GM19395 (cell line): ENCODE measurements around the gene PAPPA2.

ENCODE experiments used
- ATAC-seq: cut with Tn5 transposase; IDR thresholded peaks from one replicate; pipeline ENCODE4 v1.9.1; 2021; ENCODE audit warnings: mild to moderate bottlenecking, moderate library complexity; ENCODE audit not compliant: unreplicated experiment

Gene PAPPA2

DNA sequence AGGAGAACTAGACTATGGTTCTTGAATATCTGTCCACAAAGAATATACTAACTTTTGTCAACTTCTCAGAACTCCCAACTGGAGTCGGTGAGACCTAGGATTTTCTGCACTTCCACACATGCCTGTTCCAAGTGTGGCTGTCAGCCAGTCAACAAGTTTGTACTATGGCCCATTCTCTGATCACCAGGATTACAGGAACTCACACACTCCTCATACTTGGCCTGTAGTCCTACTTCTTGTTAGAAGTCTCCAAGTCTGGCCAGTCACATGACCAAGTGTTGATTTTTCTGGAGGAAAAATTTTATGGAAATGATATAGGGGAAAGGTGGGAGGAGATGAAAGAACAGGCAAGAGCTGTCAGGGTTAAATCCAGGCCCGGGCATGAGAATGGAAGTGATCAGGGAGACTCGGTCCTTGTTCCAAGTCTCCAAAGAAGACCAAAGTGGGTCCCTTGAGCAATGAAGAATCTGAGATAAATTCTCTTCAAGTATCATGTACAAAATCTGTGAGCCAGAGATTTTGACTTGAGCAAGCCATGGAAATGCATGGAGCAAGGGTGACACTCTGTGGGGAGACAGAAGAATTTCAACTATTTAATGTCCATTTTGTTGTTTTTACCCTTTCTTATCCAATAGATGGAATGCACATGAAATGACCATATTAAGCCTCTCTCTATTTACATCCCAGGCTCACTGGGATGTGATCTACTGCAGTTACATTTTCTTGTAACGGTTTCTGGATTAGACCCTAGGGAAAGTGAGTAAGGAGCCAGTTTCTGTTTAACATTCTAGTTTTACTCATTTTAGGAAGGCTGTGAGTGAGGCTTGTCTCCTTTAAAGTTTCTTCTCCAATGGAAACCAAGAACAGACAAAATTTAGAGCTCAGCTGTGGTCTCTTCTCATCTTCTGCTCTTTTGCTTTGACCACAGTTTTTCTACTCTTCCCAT is 380.6 kb downstream of the PAPPA2 start:
- ATAC-seq = no peak

DNA sequence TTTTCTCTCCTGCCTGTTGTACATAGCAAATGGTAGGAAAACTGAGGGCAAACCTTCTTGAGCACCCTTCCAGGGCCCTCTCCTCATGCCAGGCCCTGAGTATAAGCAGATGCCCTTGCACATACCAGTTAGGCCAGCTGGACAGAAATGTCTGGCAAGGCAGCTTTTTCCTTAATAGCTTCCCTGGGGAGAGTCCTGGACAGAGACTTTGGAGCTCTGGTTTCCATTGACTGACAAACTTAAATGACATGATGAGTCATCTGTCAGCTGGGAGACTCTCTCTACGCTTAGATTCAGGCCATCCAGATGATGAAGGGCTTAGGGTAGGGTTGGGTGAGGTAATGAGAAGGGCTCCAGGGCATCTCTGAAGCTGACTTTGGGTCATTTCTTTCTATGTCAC is 384.1 kb downstream of the PAPPA2 start:
- ATAC-seq = no peak

DNA sequence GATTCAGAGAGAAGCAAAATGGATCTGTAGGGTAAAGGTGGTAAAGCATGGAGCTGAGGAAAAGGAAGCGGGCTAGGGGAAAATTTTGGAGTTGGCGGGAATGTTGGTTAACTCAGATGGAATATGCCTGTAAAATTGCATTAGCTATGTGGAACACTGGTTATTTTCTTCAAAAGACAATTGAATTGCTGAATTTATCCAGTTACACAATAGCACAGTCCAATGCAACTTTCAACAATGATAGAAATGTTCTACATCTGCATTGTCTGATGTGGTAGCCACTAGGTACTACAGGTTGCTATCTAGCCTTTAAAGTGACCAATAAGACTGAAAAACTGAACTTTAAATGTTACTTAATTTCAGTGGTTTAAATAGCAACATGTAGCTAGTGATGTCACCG is 386.3 kb downstream of the PAPPA2 start:
- no peak for ATAC-seq

DNA sequence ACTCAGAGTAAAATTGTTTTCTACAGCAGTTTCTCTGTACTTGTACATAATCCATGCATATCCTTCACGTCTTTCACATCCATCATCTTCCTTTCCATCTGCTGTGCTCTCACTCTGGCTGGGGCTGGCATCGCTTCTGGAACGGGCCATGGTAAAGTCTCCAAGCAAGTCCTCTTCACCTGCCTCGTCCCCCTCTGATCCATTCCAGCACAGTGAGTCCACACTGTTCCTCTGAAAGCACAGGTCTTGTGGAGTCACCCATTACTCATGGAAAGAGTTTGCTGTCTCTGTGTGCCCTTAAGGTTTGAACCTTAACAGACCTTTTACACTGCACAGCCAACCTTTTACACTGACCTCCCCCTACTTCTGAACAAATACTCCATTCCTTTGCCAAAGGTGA is 387.9 kb downstream of the PAPPA2 start:
- no peak for ATAC-seq

DNA sequence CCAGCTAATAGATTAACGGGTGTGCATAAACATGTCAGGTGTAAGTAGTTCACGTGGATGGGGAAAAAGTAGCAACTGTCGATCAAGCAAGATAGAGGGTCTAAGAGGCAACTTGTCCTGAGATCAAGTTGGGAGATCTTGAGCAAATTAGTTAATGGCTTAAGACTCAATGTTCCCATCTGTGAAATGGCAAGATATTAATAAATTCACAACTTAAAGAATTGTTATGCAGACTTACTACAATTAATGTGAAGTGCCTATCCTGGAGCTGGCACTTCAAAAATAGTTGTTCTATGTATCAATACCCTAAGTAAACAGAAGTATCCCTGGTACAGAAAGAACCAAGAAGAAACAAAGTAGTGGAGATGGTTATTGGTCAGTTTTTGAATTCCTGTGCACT is 389.1 kb downstream of the PAPPA2 start:
- no peak for ATAC-seq

DNA sequence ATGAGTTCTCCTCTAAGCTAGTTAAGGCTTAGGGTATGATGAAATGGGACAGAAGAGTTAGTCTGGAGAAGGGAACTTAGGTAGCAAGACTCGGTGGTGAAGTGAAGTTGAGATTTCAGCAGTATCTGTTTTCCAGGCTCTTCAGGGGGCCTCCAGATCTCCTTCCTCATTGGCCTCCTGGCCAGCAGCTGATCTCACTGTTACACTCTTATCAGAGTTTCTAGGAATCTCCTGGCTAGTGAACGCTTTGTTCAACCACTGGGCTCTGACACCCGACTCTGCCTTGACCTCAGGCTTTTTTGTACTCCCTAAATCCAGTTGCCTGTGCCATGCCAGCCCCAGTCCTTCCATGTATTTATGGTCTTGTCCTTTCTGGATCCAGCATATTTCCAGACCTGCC is 390.5 kb downstream of the PAPPA2 start:
- no peak for ATAC-seq

DNA sequence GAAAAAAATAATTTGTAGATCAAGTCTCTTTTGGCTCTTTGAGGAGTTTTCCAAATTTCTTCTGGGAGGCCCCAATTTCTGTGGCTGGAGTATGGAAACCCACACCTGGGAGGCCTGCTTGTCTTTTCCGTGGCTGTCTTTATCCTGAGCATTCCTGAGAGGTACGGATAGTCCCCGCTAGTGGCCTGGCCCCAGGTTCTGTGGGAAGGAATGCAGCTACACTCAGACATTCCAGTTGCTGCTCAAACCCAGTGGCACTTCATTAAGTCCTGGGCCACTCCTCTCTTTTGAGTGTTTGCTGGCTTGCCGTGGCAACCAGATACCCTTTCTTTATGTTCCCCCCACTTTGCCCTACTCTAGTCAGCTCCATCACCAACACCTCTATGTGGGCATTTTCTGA is 391.1 kb downstream of the PAPPA2 start:
- no peak for ATAC-seq

DNA sequence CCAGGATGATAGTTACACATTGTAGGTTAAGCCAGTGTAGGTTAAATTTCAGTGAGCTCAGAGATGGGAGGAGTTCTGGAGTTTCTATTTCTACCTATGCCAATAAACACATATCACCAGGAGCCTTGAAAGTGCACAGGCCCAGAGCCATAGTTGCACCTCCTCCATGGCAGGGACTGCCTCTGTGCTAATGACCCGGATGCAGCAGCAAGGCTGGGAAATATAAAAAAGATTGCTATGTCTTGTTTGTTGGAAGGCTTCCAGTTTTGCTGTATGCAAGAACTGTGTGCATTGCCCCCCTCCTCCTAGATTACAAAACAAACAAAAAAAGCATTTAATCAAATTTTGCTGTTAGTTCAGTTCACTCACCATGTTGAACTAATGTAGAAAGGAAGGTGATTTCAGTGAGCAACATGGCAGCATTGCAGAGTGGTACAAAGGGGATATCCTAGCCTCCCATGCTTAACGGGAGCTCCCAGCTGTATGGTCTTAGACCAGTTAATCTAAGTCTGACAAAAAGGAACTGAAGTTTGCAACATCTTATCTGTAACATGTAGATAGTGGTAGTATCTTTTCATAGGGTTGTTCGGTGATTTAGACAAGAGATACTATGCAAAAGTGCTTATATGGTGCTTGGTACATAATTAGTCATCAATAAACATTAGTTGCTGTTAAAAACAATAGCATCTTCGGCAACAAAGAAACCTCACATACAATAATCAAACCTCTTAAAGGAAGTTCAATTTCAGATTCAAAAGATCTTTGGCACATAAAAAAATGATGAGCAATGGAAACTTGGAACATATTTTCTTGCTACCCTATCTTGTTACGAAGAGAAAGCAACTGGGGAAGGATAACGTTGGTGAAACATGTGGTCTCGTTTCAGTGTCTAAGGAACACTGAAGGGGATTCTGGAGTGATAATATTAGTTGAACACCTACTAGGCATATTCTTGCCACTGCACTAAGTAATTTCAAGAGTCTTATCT is 392.1 kb downstream of the PAPPA2 start:
- ATAC-seq = no peak

DNA sequence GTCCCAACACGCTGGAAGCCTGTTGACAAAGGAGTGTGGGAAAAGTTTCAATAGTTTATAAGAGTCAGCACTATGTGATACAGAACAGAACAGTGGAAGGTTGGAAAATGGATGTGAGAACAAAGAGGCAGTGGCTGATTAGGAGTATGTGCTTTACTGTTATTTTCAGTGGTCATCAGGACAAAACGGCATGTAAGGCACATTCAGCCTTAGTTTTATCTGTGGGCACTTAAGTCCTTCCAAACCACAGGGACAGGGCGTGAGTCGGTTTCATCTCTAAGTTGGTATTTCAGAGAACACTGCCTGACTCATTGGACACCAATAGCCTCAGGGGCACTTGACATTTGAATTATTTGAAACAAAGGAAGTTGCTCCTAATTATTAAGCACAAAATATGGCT is 394.7 kb downstream of the PAPPA2 start:
- no peak for ATAC-seq

DNA sequence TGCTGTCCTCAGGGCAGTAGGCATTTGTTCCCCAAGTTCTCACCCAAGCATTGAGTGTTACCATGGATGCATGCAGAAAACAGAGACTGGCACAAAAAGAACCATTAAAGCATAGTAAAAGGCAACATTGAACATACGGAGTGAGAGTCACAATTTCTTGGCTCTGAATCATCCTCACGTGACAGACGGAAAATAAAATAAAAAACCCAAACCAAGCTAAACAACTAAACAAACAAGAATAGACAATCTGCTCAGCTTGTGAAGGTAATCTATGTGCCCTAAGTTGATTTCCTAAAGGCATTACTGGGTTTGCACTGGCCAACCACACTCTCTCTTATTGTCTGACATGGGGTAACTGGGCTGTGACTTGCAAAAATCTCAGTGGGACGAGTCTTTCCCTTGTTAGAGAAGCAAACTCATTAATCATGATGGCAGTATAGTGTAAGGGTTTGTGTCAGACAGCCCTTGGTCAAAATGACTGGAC is 395.5 kb downstream of the PAPPA2 start:
- no peak for ATAC-seq

DNA sequence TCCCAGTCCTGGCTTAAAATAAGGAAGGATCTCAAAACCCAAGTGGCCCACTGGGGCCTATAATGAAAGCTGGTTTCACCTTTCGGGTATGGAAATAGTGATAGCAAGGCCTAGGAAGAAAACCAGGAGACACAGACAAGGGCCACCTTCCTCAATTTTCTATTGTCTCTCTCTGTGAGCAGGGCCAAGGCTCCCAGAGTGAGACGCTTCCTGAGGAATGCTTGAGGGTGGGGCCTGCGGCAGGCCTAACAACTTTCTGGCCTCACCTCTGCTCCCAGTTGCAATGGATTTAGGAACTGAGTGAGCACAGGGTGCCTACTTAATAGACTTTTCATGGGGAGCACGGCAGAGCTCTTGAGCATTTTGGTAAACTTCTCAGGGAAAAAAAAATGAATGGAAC is 400.6 kb downstream of the PAPPA2 start:
- no peak for ATAC-seq

DNA sequence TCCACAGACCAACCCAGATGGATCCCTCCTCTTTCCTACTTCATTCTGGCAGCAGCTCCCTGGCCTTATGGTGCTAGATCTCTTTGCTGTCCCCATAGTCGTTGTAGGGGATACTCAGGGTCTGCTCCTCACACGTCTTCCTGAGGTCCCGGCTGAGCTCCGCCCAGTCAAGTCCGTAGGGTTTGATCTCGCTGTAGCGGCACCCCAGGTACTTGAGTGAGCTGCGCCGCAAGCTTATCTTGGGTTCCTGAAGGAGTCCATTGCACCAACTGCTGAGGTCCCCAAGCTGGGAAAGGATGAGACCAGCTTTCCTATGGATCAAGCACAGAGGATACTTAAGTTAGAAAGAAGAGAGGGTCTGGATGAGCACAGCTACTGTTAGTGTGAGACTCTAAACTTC is 401.2 kb downstream of the PAPPA2 start:
- no peak for ATAC-seq

DNA sequence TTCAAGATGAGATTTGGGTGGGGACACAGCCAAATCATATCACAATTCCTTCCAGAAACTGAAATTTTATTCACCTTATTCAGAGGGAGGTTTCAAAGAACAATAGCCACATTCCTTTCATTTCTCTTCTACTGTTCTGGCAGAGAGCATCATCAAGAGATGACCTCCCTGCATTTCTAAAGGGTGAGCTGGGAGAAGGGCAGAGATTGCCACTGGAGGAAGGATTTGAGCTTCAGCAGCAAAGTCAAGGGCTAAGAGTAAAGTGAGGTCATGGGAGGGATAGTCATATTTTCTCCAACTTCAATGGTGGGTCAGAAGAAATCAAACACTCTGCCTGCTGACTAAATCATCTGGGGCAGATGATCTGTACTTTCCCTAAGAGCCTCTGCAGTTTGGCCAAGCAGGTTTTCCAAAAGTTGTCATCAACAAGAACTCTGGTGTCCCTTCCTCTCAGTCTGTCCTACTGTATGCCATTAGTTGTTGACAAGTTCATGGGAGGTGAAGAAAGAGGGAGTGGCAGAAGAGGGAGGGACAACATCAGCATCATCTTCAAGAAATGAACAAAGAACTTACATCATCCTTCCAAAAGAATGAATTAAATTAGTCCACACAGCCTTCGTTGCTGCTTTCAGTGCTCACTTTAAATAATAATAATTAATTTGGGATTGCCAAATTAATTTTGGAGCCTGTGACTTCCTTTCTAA is 403.2 kb downstream of the PAPPA2 start:
- ATAC-seq = no peak

DNA sequence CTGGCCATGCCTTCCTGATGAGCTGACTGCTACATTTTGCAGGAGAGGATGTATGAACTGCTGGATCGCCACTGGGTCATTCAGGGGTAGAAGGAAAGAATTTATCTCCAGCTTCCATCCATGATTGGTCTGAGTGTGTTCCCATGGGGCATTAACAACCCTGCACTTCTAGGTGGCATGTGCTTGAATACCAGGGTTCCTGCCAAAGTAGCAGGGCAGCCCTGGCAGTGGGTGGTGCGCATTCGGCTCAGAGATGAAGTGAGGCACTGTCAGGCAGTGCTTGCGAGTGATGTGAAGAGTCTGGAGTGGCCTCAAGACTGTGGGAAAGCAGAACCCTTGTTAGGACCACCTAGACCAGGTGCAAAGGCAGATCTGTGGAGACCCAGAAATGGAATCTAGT is 406.6 kb downstream of the PAPPA2 start:
- no peak for ATAC-seq

DNA sequence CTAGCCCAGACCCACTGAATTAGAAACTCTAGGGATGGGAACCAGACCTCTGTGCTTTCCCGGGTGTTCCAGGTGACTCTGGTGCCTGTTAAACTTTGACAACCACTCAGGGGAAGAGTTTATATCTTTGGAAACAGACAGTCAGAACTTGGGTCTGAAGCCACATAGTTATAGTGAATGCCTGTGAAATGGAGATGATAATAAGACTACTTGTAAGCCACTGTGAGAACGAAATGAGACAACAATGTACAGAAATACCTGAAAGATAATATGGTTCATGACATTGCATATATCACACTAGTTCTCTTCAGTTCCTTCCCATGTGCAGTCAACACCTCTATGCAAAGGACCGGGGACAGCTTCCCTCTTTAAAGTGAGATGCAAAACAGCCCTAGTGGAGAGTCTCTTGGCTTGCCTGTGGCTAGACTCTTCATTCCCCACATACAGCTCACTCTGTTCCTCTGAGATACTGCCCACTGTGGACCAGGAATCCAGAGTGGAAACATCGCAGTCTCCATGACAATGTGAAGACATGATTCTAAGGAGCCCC is 414.1 kb downstream of the PAPPA2 start:
- no peak for ATAC-seq

DNA sequence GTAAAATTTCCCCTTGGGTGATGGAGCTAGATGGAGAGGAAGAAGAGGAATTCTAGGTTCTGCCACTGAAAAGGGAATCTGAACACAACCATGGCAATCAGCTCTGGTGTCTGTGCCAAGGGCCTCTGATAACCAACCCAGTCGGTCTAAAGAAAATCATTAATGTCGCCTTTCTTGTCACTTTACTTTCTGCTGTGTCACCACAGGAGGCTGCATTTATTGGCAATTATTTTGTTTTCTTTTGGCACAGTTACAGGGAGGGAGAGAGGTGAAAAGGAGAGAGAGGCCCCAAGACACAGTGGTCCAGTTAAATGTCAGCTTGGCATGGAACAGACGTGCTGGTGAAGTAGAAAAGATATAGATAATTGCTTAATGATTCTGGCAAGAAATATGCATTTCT is 414.6 kb downstream of the PAPPA2 start:
- no peak for ATAC-seq

DNA sequence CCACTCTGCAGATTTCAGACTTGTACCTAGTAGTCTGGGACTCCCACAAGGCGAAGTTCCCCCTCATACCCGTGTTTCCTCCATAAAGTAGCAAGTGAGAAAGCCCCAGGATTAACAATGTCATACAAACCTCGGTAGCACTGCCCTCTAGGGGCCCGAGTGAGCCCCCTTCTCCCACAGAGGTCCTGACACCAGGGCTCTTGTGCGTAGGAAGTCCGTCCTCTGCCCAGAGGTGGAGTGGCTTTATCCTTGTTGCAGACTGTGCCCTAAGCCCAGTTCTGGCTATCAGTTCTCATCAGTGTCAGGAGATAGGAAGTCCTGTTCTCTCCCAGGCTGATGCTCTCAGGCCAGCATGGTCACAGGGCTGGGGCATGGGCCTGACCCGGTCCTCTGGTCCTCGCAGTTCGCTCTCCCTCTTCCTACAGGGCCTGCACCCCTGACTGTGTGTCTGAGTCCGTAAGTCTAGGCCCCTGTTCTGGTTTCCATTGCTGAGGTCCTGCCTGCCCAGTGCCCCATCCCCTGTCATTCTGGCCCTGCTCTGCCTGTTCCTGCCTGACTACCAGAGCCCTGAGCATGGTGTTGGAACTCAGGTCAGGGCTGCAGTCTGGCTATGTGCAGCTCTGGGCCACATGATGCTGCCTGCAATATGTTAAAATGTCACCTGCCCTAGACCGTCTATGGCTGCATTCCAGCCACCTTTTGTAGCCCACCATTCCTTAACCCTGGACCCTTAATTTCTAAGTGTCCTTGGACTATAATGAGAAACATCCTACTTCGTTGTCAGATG is 416.0 kb downstream of the PAPPA2 start:
- ATAC-seq = no peak

DNA sequence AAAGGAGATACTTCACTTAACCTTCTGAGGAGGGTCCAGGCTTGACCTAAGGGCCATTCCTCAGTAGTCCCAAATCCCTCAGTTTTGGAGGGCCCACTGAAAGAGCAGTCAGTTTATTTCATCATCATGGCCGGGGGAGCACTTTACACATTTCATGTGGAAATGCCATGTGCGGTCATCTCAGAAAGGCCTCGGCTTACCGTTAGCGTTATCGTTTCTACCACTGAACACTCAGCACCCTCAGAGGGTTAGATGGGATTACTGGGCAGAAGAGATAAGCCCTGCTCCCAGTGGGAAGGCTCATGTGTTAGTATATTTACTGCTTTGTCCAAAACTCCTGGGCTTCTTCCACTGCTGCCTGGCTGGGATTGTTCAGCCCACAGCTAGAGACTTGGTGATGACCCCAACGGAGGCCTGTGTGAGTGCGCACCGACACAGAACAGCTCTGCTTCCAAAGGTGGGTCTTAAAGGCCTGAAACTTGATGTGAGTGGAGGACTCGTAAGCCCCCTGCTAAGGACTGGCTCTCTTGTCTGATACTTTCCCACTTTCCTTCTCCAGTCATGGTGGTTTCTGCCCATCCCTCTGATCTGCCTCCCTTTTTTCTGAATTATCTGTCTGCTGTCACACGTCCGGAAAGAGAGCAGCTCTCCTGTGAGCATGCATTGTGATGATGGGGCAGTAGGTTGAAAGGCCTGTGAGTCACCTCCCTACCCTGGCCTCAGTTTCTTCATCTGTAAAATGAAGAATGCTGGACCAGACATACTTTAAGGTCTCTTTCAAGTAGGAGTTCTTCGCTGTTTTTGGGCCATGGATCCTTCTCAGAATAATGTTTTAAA is 417.0 kb downstream of the PAPPA2 start:
- ATAC-seq = no peak
